IPS DF 6.9 (cell line): ENCODE measurements around the gene NEXN.

Source experiments
- DNase-seq: peaks from one replicate; pipeline ENCODE4 v3.0.0-alpha.2; 2013; ENCODE audit warnings: low read depth, low spot score
- H3K27ac ChIP-seq: one replicate; pipeline ENCODE4 v1.5.1; 2013; ENCODE audit warnings: low read length, control low read depth
- H3K27me3 ChIP-seq: 2 replicates; pipeline ENCODE4 v1.6.1; 2013; ENCODE audit warnings: mild to moderate bottlenecking, low read length; ENCODE audit not compliant: control insufficient read depth, insufficient read depth
- H3K36me3 ChIP-seq: 2 replicates; pipeline ENCODE4 v1.6.1; 2013; ENCODE audit warnings: low read length; ENCODE audit not compliant: control insufficient read depth, insufficient read depth
- H3K4me1 ChIP-seq: 2 replicates; pipeline ENCODE4 v1.6.1; 2013; ENCODE audit warnings: low read length; ENCODE audit not compliant: control insufficient read depth, insufficient read depth
- H3K4me3 ChIP-seq: 2 replicates; pipeline ENCODE4 v1.5.1; 2013; ENCODE audit warnings: mild to moderate bottlenecking, low read length
- H3K9me3 ChIP-seq: 2 replicates; pipeline ENCODE4 v1.6.1; 2013; ENCODE audit warnings: low read length, inconsistent platforms; ENCODE audit not compliant: control insufficient read depth, insufficient read depth
- WGBS: extraction: QIAGEN DNeasy Blood & Tissue Kit; methylation state at CpG from one replicate; pipeline ENCODE4 v1.1.7; 2013; ENCODE audit warnings: mixed read lengths, missing lambda C conversion rate; ENCODE audit not compliant: insufficient read length, insufficient coverage; 5-methylcytosine and 5-hydroxymethylcytosine counted together

The NEXN gene

GRCh38 chr1:77940921-77941570, 52.6 kb downstream of the NEXN start:
- whole genome bisulfite sequencing = no CpG with 5 or more reads among the region's 4 CpGs
- no peak overlapping the region for H3K27ac ChIP-seq
- no peaks in the 10 kb centered on the region for H3K9me3 ChIP-seq
- DNase-seq = no peak
- no peak overlapping the region for H3K4me3 ChIP-seq
- peaks cover 2% of the 10 kb centered on the region; the same call in 1 of the 2 replicates for H3K36me3 ChIP-seq
- no peaks in the 10 kb centered on the region for H3K27me3 ChIP-seq
- H3K4me1 ChIP-seq = no peaks in the 10 kb centered on the region

GRCh38 chr1:77942400-77943140, 54.1 kb downstream of the NEXN start:
- peaks cover 5% of the 10 kb centered on the region; the same call in 1 of the 2 replicates for H3K36me3 ChIP-seq

GRCh38 chr1:77945345-77945744, 56.9 kb downstream of the NEXN start:
- H3K27me3 ChIP-seq = no peaks in the 10 kb centered on the region
- WGBS = no CpG with 5 or more reads among the region's 2 CpGs
- no peak overlapping the region for H3K4me3 ChIP-seq
- peaks cover 5% of the 10 kb centered on the region; the same call in 1 of the 2 replicates for H3K36me3 ChIP-seq
- DNase-seq = no peak
- H3K27ac ChIP-seq = no peak overlapping the region
- H3K4me1 ChIP-seq = no peaks in the 10 kb centered on the region
- no peaks in the 10 kb centered on the region for H3K9me3 ChIP-seq

More at GRCh38 chr1:77942400-77943140, 54.1 kb downstream of the NEXN start:
- Histone ChIP-seq H3K9me3 (no peaks in the 10 kb centered on the region), H3K27ac (no peak overlapping the region), H3K4me3 (no peak overlapping the region), H3K27me3 (no peaks in the 10 kb centered on the region), H3K4me1 (no peaks in the 10 kb centered on the region)
- WGBS = no CpG with 5 or more reads among the region's 4 CpGs
- no peak for DNase-seq

GRCh38 chr1:77948841-77949424, 60.5 kb downstream of the NEXN start:
- H3K4me3 ChIP-seq = no peak overlapping the region
- 100% methylated on average over 1 of the region's 2 CpGs for WGBS
- H3K27me3 ChIP-seq = no peaks in the 10 kb centered on the region
- H3K27ac ChIP-seq = no peak overlapping the region
- no peaks in the 10 kb centered on the region for H3K4me1 ChIP-seq
- H3K36me3 ChIP-seq = peaks cover 9% of the 10 kb centered on the region; the same call in 1 of the 2 replicates
- no peaks in the 10 kb centered on the region for H3K9me3 ChIP-seq
- no peak for DNase-seq

- DNase-seq = no peak
- H3K9me3 ChIP-seq = no peaks in the 10 kb centered on the region
Measured at GRCh38 chr1:77950873-77951272, 62.4 kb downstream of the NEXN start.

GRCh38 chr1:77951328-77951727, 62.9 kb downstream of the NEXN start:
- Histone ChIP-seq H3K4me1 (no peaks in the 10 kb centered on the region), H3K27me3 (no peaks in the 10 kb centered on the region), H3K4me3 (no peak overlapping the region), H3K27ac (no peak overlapping the region), H3K9me3 (no peaks in the 10 kb centered on the region), H3K36me3 (peaks cover 18% of the 10 kb centered on the region; the same call in 1 of the 2 replicates)
- no peak for DNase-seq
- no CpG with 5 or more reads among the region's 1 CpG for WGBS

More at GRCh38 chr1:77950873-77951272, 62.4 kb downstream of the NEXN start:
- peaks cover 18% of the 10 kb centered on the region; the same call in 1 of the 2 replicates for H3K36me3 ChIP-seq
- H3K27ac ChIP-seq = no peak overlapping the region
- no peak overlapping the region for H3K4me3 ChIP-seq
- H3K27me3 ChIP-seq = no peaks in the 10 kb centered on the region
- no peaks in the 10 kb centered on the region for H3K4me1 ChIP-seq

- peaks cover 22% of the 10 kb centered on the region; the same call in 1 of the 2 replicates for H3K36me3 ChIP-seq
- no peak overlapping the region for H3K27ac ChIP-seq
- no peaks in the 10 kb centered on the region for H3K4me1 ChIP-seq
- DNase-seq = no peak
- no peaks in the 10 kb centered on the region for H3K27me3 ChIP-seq
- WGBS = no CpG with 5 or more reads among the region's 3 CpGs
- H3K9me3 ChIP-seq = no peaks in the 10 kb centered on the region
- H3K4me3 ChIP-seq = no peak overlapping the region
Measured at GRCh38 chr1:77953907-77954306, 65.5 kb downstream of the NEXN start.

- Histone ChIP-seq H3K4me3 (no peak overlapping the region), H3K4me1 (no peaks in the 10 kb centered on the region), H3K27ac (no peak overlapping the region), H3K27me3 (no peaks in the 10 kb centered on the region), H3K36me3 (peaks cover 24% of the 10 kb centered on the region; the same call in 1 of the 2 replicates), H3K9me3 (no peaks in the 10 kb centered on the region)
- no CpG with 5 or more reads among the region's 2 CpGs for WGBS
- no peak for DNase-seq
Measured at GRCh38 chr1:77954521-77954920, 66.1 kb downstream of the NEXN start.

- DNase-seq = no peak
- Histone ChIP-seq H3K4me3 (no peak overlapping the region), H3K27me3 (no peaks in the 10 kb centered on the region), H3K4me1 (no peaks in the 10 kb centered on the region), H3K27ac (no peak overlapping the region), H3K9me3 (no peaks in the 10 kb centered on the region), H3K36me3 (peaks cover 33% of the 10 kb centered on the region; the same call in 1 of the 2 replicates)
- whole genome bisulfite sequencing = 100% methylated on average over 1 of the region's 3 CpGs
Measured at GRCh38 chr1:77955709-77956108, 67.3 kb downstream of the NEXN start.

- Histone ChIP-seq H3K36me3 (peaks cover 30% of the 10 kb centered on the region; the same call in 1 of the 2 replicates), H3K4me1 (no peaks in the 10 kb centered on the region), H3K27ac (no peak overlapping the region), H3K9me3 (no peaks in the 10 kb centered on the region), H3K4me3 (no peak overlapping the region), H3K27me3 (no peaks in the 10 kb centered on the region)
- DNase-seq = no peak
- no CpG with 5 or more reads among the region's 3 CpGs for WGBS
Measured at GRCh38 chr1:77956464-77956863, 68.0 kb downstream of the NEXN start.
